Spleen (tissue), 7 donors: ENCODE measurements around the gene DDX31.

ENCODE experiments used
- POLR2A ChIP-seq, 3 donors: fragments of 450-650 bp; IDR thresholded peaks; one replicate each; pipeline ENCODE4 v1.5.1; 2017; ENCODE audit warnings: antibody characterized with exemption in 3 of 3, mild to moderate bottlenecking in 1 of 3
- POLR2AphosphoS5 ChIP-seq, 3 donors: sonication (generic); formaldehyde crosslinking; IDR thresholded peaks; one replicate each; pipeline ENCODE4 v1.5.1; 2017; ENCODE audit warnings: antibody characterized with exemption in 3 of 3
- TF ChIP-seq, protein P1 (sequence below), 11 experiments: fragments of 200-600 bp in 7 of 11; fragments of 450-650 bp in 4 of 11; sonication (generic) in 4 of 11; IDR thresholded peaks in 8 of 11; conservative IDR thresholded peaks in 3 of 11; 1 replicate in 7 of 11; 2 replicates in 4 of 11; pipeline versions ENCODE4 v1.4.0 to v1.8.0; 2016 to 2021; ENCODE audit warnings: antibody characterized with exemption in 11 of 11, inconsistent platforms in 4 of 11, mild to moderate bottlenecking in 1 of 11
- donor health status: DM: no; HTN: no; CAD: no; lungs with moderate emphysema.
- donor health status: DM: no; HTN: no; CAD: no.
- donor health status: DM: no; HTN: no; CAD: no.

DNA sequence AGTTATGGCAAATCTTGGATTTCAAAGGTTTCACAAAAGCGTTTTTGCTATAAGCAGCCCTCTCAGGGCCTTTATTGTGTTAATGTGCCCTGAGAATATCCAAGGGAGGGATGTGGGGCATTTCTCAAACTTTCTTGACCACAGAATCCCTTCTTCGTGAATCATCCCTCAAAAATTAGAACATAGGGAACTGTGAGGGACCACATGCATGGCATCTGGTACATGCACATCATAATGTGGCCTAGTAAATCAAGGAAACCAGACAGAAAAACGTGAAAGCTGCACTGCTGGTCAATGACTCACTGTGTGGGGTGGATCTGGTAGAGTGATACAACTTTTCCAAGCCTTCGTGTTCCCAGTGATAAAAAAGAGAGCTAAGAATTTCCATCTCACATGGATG is 22.4 kb downstream of the DDX31 start:
- TF ChIP-seq POLR2AphosphoS5 (IDR thresholded peaks at IDR 0.05) (no peak), POLR2A (IDR thresholded peaks at IDR 0.05) (no peak)
- TF ChIP-seq, protein P1, sequence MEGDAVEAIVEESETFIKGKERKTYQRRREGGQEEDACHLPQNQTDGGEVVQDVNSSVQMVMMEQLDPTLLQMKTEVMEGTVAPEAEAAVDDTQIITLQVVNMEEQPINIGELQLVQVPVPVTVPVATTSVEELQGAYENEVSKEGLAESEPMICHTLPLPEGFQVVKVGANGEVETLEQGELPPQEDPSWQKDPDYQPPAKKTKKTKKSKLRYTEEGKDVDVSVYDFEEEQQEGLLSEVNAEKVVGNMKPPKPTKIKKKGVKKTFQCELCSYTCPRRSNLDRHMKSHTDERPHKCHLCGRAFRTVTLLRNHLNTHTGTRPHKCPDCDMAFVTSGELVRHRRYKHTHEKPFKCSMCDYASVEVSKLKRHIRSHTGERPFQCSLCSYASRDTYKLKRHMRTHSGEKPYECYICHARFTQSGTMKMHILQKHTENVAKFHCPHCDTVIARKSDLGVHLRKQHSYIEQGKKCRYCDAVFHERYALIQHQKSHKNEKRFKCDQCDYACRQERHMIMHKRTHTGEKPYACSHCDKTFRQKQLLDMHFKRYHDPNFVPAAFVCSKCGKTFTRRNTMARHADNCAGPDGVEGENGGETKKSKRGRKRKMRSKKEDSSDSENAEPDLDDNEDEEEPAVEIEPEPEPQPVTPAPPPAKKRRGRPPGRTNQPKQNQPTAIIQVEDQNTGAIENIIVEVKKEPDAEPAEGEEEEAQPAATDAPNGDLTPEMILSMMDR (IDR thresholded peaks at IDR 0.05 in 8 of 11, conservative IDR thresholded peaks at IDR 0.05 in 3 of 11) = no peak
